Upper lobe of left lung (tissue), 6 donors: ENCODE data around the gene SLC25A13. TPM values are rescaled to one million over a fixed set of nuclear protein-coding genes. Genes with fewer than 3 reads are reported as not detected.
"Not testable (repeated sequence)": the region's sequence is repeated elsewhere in the genome, so short reads cannot be mapped to it uniquely, and the experiment has no call there.

Experiments used
- ATAC-seq, 2 donors: fragments of 200-7000 bp; cut with Tn5 transposase; one replicate each; pipeline ENCODE4 v1.9.1; 2022; ENCODE audit warnings: mild to moderate bottlenecking in 2 of 2, moderate library complexity in 2 of 2; ENCODE audit not compliant: low FRiP score in 2 of 2
- DNase-seq, 2 donors: peaks; one replicate each; pipeline ENCODE4 v3.0.0-alpha.2; 2019 to 2020
- H3K27ac ChIP-seq, 4 donors: fragments of 200-600 bp; sonication (generic); one replicate each; pipeline ENCODE4 v1.5.1; 2016 to 2019
- H3K27me3 ChIP-seq, 4 donors: fragments of 200-600 bp; sonication (generic); one replicate each; pipeline ENCODE4 v1.5.1; 2017 to 2019
- H3K36me3 ChIP-seq, 4 donors: fragments of 200-600 bp; sonication (generic); one replicate each; pipeline ENCODE4 v1.5.1; 2016 to 2019
- H3K4me1 ChIP-seq, 4 donors: fragments of 200-600 bp; sonication (generic); one replicate each; pipeline ENCODE4 v1.5.1; 2018 to 2019
- H3K4me3 ChIP-seq, 4 donors: fragments of 200-600 bp; sonication (generic); one replicate each; pipeline ENCODE4 v1.5.1; 2017 to 2019; ENCODE audit warnings: mild to moderate bottlenecking in 2 of 4, moderate library complexity in 1 of 4
- H3K9me3 ChIP-seq, 4 donors: fragments of 200-600 bp; sonication (generic); one replicate each; pipeline ENCODE4 v1.5.1; 2018 to 2019
- EP300 ChIP-seq, 4 donors: sonication (generic); formaldehyde crosslinking; IDR thresholded peaks; one replicate each; pipeline ENCODE4 v1.5.1; 2017; ENCODE audit warnings: antibody characterized with exemption in 4 of 4, control low read depth in 2 of 4
- POLR2A ChIP-seq, 4 donors: fragments of 450-650 bp; IDR thresholded peaks; one replicate each; pipeline ENCODE4 v1.5.1; 2016 to 2017; ENCODE audit warnings: antibody characterized with exemption in 4 of 4, mild to moderate bottlenecking in 2 of 4
- POLR2AphosphoS5 ChIP-seq, 2 donors: sonication (generic); formaldehyde crosslinking; IDR thresholded peaks; one replicate each; pipeline ENCODE4 v1.5.1; 2017; ENCODE audit warnings: antibody characterized with exemption in 2 of 2
- WGBS, 2 donors: methylation state at CpG; one replicate each; pipeline ENCODE4 v1.1.5; 2017 to 2018; 5-methylcytosine and 5-hydroxymethylcytosine counted together
- total RNA-seq, 6 donors: library from RNA; depleted of rRNA in 4 of 6; stranded (reverse); fragments of >200 nt in 4 of 6; gene quantifications; one replicate each; pipeline versions ENCODE4 v1.1.0 to v1.2.1, GENCODE V29; 2016 to 2021
- TF ChIP-seq, protein P1 (sequence below), 6 experiments: fragments of 450-650 bp in 4 of 6; fragments of 200-600 bp in 2 of 6; sonication (generic) in 2 of 6; IDR thresholded peaks; one replicate each; pipeline ENCODE4 v1.5.1; 2016 to 2019; ENCODE audit warnings: antibody characterized with exemption in 6 of 6
- donor health status: DM: no; HTN: no; CAD: no; lungs with moderate emphysema.
- donor health status: DM: no; HTN: yes; CAD: no; lungs with severe emphysema.

SLC25A13 gene
- total RNA-seq, 6 donors from 2014 or later, result 21.4 to 39.7 (median 30.8) TPM

DNA sequence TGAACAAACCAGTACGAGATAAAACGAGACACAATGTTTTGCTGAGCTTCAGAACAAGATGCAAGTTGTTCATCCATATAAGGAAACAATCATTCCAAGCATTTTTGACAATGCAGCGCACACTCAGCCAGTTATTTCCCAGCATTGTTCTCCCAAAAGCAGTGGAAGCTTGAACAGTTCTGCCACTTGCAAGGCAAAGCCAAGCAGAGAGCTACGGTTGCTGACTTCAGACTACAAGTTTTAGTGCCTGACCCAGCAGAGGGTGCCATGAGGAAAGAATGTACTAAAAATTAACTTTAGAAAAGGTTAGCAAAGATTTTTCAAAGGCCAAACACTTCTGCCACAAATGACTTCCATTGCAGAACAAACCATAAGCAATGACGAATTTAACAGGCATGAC is 152.5 kb downstream of the SLC25A13 start:
- Histone ChIP-seq H3K36me3 (peaks cover 0 to 52% (median 9%) of the 10 kb centered on the region in 4 donors), H3K27me3 (no peaks in the 10 kb centered on the region), H3K4me1 (no peaks in the 10 kb centered on the region), H3K4me3 (no peak overlapping the region), H3K9me3 (no peaks in the 10 kb centered on the region), H3K27ac (no peak overlapping the region)
- no peak for TF ChIP-seq POLR2AphosphoS5 (IDR thresholded peaks at IDR 0.05)
- no peak for TF ChIP-seq POLR2A (IDR thresholded peaks at IDR 0.05)
- TF ChIP-seq EP300 (IDR thresholded peaks at IDR 0.05), result no peak
- TF ChIP-seq, protein P1, sequence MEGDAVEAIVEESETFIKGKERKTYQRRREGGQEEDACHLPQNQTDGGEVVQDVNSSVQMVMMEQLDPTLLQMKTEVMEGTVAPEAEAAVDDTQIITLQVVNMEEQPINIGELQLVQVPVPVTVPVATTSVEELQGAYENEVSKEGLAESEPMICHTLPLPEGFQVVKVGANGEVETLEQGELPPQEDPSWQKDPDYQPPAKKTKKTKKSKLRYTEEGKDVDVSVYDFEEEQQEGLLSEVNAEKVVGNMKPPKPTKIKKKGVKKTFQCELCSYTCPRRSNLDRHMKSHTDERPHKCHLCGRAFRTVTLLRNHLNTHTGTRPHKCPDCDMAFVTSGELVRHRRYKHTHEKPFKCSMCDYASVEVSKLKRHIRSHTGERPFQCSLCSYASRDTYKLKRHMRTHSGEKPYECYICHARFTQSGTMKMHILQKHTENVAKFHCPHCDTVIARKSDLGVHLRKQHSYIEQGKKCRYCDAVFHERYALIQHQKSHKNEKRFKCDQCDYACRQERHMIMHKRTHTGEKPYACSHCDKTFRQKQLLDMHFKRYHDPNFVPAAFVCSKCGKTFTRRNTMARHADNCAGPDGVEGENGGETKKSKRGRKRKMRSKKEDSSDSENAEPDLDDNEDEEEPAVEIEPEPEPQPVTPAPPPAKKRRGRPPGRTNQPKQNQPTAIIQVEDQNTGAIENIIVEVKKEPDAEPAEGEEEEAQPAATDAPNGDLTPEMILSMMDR (IDR thresholded peaks at IDR 0.05), result no peak
- no peak for DNase-seq
- 55 to 68% methylated on average over 5 of the region's 5 CpGs for WGBS, 2 donors
- ATAC-seq, result no peak

DNA sequence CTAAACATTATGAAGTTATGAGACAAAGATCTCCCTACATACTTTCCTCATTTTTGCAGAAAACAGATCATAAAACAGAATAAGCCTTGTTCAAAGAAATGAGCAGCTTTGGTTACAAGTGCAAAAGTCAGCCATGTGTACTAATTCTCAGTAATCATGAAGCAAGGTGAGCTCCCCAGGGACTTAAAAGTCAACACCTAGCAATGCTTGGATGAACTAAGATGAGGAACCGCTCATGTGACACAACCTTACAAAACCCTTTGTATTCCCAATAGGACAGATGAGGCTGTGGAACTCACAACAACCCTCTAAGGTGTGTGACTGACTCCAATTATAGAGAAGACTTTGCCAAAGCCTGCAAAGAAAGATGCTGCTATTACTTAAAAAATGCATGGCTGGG is 154.5 kb downstream of the SLC25A13 start:
- H3K36me3 ChIP-seq, result peaks cover 0 to 62% (median 9%) of the 10 kb centered on the region in 4 donors
- H3K27ac ChIP-seq, result no peak overlapping the region

DNA sequence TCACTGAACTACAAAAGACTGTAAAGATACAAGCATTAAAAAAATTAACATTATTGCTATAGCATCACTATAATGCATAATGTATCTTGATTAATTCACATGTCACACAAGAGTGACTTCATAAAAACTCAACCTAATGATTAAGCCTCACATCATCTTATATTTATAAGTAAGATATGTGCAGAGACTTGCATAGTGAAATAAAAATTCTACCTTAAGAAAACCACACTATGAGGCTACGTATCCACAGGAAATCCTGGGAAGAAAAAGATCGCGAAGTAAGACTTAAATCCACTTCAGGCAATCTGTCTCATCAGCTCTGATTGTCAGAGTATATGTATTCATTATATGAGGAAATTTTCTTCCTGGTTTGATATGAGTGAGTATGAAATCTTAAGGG is 160.0 kb downstream of the SLC25A13 start:
- DNase-seq (no peak), ATAC-seq (no peak)
- 88 to 89% methylated on average over 3 of the region's 3 CpGs for WGBS, 2 donors
- H3K27me3 ChIP-seq, result no peaks in the 10 kb centered on the region
- H3K4me3 ChIP-seq, result no peak overlapping the region
- TF ChIP-seq, protein P1 (IDR thresholded peaks at IDR 0.05), result no peak
- TF ChIP-seq EP300 (IDR thresholded peaks at IDR 0.05), result no peak
- no peak for TF ChIP-seq POLR2A (IDR thresholded peaks at IDR 0.05)
- no peaks in the 10 kb centered on the region for H3K9me3 ChIP-seq
- no peaks in the 10 kb centered on the region for H3K4me1 ChIP-seq
- H3K27ac ChIP-seq, result no peak overlapping the region
- peaks cover 0 to 43% (median 4%) of the 10 kb centered on the region in 4 donors for H3K36me3 ChIP-seq

More for the DNA sequence above, 154.5 kb downstream of the SLC25A13 start:
- no peak for DNase-seq
- H3K27me3 ChIP-seq, result no peaks in the 10 kb centered on the region
- no peaks in the 10 kb centered on the region for H3K4me1 ChIP-seq
- no peaks in the 10 kb centered on the region for H3K9me3 ChIP-seq
- no peak for TF ChIP-seq POLR2AphosphoS5 (IDR thresholded peaks at IDR 0.05)
- TF ChIP-seq, protein P1 (IDR thresholded peaks at IDR 0.05), result no peak
- no peak for TF ChIP-seq EP300 (IDR thresholded peaks at IDR 0.05)
- no peak for TF ChIP-seq POLR2A (IDR thresholded peaks at IDR 0.05)
- no peak for ATAC-seq
- 86 to 100% methylated on average over 1 of the region's 1 CpG for WGBS, 2 donors
- no peak overlapping the region for H3K4me3 ChIP-seq

DNA sequence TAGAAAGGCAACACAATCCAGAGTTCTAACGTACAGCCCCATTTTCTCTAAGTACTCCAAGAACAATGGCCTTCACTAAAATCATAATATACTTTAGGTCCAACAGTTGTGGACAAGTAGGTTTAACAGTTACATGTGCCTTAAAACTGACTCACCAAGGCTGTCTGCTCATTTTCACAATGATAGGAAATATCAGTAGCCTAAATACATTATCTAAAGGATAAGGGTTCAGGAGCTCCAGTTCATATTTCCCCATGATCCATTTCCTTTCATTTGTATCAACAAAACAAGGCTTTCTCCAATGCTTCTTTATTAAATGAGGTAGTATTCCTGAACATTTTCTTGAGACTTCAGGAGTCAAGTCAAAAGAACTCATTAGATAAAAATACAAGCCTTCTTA is 164.0 kb downstream of the SLC25A13 start:
- Histone ChIP-seq H3K27ac (no peak overlapping the region), H3K36me3 (peaks cover 0 to 24% (median 7%) of the 10 kb centered on the region in 4 donors), H3K27me3 (no peaks in the 10 kb centered on the region), H3K9me3 (no peaks in the 10 kb centered on the region), H3K4me3 (no peak overlapping the region), H3K4me1 (no peaks in the 10 kb centered on the region)
- TF ChIP-seq, protein P1 (IDR thresholded peaks at IDR 0.05), result no peak
- TF ChIP-seq POLR2AphosphoS5 (IDR thresholded peaks at IDR 0.05), result no peak
- TF ChIP-seq POLR2A (IDR thresholded peaks at IDR 0.05), result no peak
- TF ChIP-seq EP300 (IDR thresholded peaks at IDR 0.05), result no peak
- ATAC-seq, result no peak
- 91 to 100% methylated on average over 1 of the region's 1 CpG for WGBS, 2 donors
- DNase-seq, result no peak

DNA sequence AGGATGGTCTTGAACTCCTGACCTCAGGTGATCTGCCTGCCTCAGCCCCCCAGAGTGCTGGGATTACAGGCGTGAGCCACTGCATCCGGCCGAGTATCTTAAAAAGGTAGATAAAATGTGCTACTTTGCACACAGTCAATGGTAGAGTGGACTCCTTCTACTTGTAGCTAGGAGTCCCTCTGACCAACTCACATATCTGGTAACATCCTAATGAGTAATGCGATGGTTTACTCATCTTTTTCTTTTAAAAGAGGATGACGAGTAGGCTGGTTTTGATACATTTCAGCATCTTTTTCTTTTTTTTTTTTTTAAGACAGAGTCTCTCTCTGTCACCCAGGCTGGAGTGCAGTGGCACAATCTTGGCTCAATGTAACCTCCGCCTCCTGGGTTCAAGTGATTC is 167.4 kb downstream of the SLC25A13 start:
- peaks cover 0 to 26% (median 12%) of the 10 kb centered on the region in 4 donors for H3K36me3 ChIP-seq
- WGBS, 2 donors, result 89 to 95% methylated on average over 6 of the region's 6 CpGs
- not testable (repeated sequence) for ATAC-seq, H3K27me3 ChIP-seq, DNase-seq, H3K4me1 ChIP-seq, H3K9me3 ChIP-seq, H3K27ac ChIP-seq, H3K4me3 ChIP-seq
